ENCODE measurements around the gene GDF9. TPM values are rescaled to one million over a fixed set of nuclear protein-coding genes. Genes with fewer than 3 reads are reported as not detected.

The GDF9 gene
- total RNA-seq, 1 experiment from 2014 or later = 0.24 TPM

- H3K27ac Mint-ChIP-seq = no peak overlapping the region
- no peak overlapping the region for H2BK15ac ChIP-seq (ENCODE audit: low read depth, low read length)
- DNase-seq = no peak
- H3K36me3 Mint-ChIP-seq (ENCODE audit: insufficient read depth in 1 of 3, low read depth in 3 of 3) = no peaks in the 10 kb centered on the region
- H3K4me1 Mint-ChIP-seq = peaks cover 3% of the 10 kb centered on the region in 2 experiments; a peak in 3 of 4 replicates
- no peaks in the 10 kb centered on the region for H3K9me3 Mint-ChIP-seq
- H3K9me3 ChIP-seq (ENCODE audit: control insufficient read depth, low read depth, low read length) = no peaks in the 10 kb centered on the region
- H3K4me3 Mint-ChIP-seq = no peak overlapping the region
- no peaks in the 10 kb centered on the region for H4K20me1 ChIP-seq (ENCODE audit: control insufficient read depth, insufficient read depth, insufficient read length)
- H2BK5ac ChIP-seq (ENCODE audit: insufficient read length, low read length) = no peak overlapping the region
- no peak overlapping the region for H3K9ac ChIP-seq (ENCODE audit: extremely low read depth, insufficient read length, low read length)
- H3K18ac ChIP-seq (ENCODE audit: insufficient read length, low read depth, low read length) = no peak overlapping the region
- H3K27ac ChIP-seq (ENCODE audit: insufficient read length, low read depth, low read length) = no peak overlapping the region
- H4K8ac ChIP-seq (replicated peaks; ENCODE audit: insufficient read length, low read depth, low read length) = no peak overlapping the region
- no peak overlapping the region for H3K4me2 ChIP-seq (ENCODE audit: insufficient read depth, insufficient read length, low read length)
- H3K27me3 Mint-ChIP-seq (ENCODE audit: low read depth) = no peaks in the 10 kb centered on the region
- H2BK12ac ChIP-seq (ENCODE audit: insufficient read length, low read depth, low read length) = no peak overlapping the region
- H3T11ph ChIP-seq (ENCODE audit: low read length) = no peak overlapping the region
- WGBS (ENCODE audit: extremely low coverage, insufficient read length, low lambda C conversion rate) = no CpG with 5 or more reads among the region's 1 CpG
- H4K5ac ChIP-seq (ENCODE audit: insufficient read length, low read depth, low read length) = no peak overlapping the region
- no peak overlapping the region for H3K4ac ChIP-seq (ENCODE audit: low read depth, low read length)
- H2BK20ac ChIP-seq (ENCODE audit: low read depth, low read length, poor library complexity, severe bottlenecking) = no peak overlapping the region
- H4K91ac ChIP-seq (ENCODE audit: insufficient read length, low read depth, low read length) = no peak overlapping the region
- H3K4me1 ChIP-seq (ENCODE audit: insufficient read depth, low read length) = no peaks in the 10 kb centered on the region
- H2AFZ ChIP-seq (ENCODE audit: low read length) = no peak overlapping the region
- no peaks in the 10 kb centered on the region for H3K79me2 ChIP-seq (ENCODE audit: insufficient read depth, low read length)
- H3K14ac ChIP-seq (ENCODE audit: insufficient read depth, low read length) = no peak overlapping the region
- H2AK5ac ChIP-seq (ENCODE audit: insufficient read length, low read length) = no peak overlapping the region
- H3K56ac ChIP-seq (ENCODE audit: insufficient read length, low read depth, low read length) = no peak overlapping the region
- H3K23me2 ChIP-seq (ENCODE audit: insufficient read length, low read depth, low read length, poor library complexity, severe bottlenecking) = no peaks in the 10 kb centered on the region
- H3K23ac ChIP-seq (ENCODE audit: insufficient read length, low read depth, low read length) = no peak overlapping the region
- H3K79me1 ChIP-seq (ENCODE audit: insufficient read depth, low read depth, low read length, poor library complexity, severe bottlenecking) = no peaks in the 10 kb centered on the region
- TF ChIP-seq CTCF (conservative IDR thresholded peaks at IDR 0.05) = no peak
- no peaks in the 10 kb centered on the region for H3K27me3 ChIP-seq (ENCODE audit: insufficient read depth, low read length)
- no peak overlapping the region for H2BK120ac ChIP-seq (ENCODE audit: low read depth, low read length, poor library complexity, severe bottlenecking)
Observed at GRCh38 chr5:132849347-132849746, 16.9 kb downstream of the GDF9 start.
